ELF-1 (cell line): Measurements from ENCODE around the gene RBM10.
"Not testable (repeated sequence)": the region's sequence is repeated elsewhere in the genome, so short reads cannot be mapped to it uniquely, and the experiment has no call there.

Experiments
- DNase-seq: peaks from one replicate; pipeline ENCODE4 v3.0.0-alpha.2; 2016; ENCODE audit warnings: low read depth, low spot score

RBM10 gene

GRCh38 chrX:47144626-47145394, at the start of gene RBM10, which contains the start of gene NDUFB11:
Gene RBM10 (plus strand): TSS chrX:47145221. CDS start chrX:47147482, 2,261 bp downstream.
Gene NDUFB11 (minus strand): TSS chrX:47144702. CDS start chrX:47144679, 23 bp downstream.
- DNase-seq, result peak; percentile 99

GRCh38 chrX:47097018-47097417, 48.0 kb upstream of the RBM10 start:
- no peak for DNase-seq

DNA sequence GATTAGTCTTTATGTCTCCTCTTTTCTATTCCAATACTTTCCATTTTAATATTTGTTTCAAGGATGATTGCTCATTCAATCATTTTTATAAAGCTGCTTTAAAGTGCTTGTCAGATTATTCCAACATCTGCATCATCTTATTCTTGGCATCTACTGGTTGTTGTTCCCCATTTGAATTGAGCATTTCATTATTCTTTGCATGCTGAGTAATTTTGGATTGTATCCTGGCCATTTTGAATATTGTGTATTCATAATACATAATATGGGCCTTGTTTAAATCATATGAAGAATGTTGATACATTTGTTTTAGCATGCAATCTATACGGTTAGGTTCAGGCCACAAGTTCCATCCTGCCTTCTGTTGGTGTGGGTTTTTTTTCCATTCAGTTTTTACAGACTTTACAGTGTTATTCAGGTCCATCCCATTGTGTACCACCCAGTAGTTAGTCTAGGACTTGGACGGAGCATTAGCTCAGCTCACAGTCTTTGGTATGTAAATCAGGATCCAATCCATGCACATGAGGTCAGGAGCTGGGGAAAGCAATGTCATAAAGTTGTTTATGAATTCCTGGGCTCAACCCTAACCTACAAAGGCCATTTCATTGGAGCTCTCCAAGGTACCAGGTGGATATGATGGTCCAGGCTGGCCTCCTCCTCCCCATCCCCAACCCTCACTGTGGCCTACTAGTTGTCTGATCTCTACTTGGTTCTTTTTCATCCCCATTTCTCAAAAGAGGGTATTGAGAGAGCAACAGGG, 46.5 kb upstream of the RBM10 start:
- no peak for DNase-seq

DNA sequence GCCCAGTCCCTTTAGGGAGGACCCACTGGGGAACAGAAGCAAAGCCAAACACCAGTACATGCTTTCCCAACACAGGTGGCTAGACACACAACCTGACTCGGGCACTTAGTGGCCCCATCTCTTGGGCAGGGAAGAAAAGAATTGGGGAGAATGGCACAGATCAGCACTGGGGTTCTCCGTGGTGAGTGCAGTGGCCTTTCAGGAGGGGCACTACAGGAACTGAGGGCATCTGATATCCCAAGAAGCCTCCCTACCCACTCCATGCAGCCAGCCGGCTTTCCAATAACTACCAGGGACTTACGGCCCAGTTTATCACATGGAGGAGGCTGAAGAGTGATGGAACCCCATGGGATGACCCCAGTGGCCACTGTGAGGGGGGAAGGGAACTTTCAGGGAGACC, 43.8 kb upstream of the RBM10 start:
- DNase-seq, result no peak

DNA sequence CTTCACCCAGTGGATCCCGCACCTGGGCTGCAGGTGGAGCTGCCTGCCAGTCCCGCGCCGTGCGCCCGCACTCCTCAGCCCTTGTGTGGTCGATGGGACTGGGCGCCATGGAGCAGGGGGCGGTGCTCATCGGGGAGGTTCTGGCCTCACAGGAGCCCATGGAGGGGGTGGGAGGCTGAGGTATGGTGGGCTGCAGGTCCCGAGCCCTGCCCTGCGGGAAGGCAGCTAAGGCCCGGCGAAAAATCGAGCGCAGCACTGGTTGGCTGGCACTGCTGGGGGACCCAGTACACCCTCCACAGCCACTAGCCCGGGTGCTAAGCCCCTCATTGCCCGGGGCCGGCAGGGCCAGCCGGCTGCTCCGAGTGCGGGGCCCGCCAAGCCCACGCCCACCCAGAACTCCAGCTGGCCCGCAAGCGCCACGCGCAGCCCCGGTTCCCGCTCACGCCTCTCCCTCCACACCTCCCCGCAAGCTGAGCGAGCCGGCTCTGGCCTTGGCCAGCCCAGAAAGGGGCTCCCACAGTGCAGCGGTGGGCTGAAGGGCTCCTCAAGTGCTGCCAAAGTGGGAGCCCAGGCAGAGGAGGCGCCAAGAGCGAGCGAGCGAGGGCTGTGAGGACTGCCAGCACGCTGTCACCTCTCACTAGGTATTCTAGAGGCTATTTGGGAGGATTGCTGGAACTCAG, 33.9 kb upstream of the RBM10 start:
- DNase-seq, result not testable (repeated sequence)

DNA sequence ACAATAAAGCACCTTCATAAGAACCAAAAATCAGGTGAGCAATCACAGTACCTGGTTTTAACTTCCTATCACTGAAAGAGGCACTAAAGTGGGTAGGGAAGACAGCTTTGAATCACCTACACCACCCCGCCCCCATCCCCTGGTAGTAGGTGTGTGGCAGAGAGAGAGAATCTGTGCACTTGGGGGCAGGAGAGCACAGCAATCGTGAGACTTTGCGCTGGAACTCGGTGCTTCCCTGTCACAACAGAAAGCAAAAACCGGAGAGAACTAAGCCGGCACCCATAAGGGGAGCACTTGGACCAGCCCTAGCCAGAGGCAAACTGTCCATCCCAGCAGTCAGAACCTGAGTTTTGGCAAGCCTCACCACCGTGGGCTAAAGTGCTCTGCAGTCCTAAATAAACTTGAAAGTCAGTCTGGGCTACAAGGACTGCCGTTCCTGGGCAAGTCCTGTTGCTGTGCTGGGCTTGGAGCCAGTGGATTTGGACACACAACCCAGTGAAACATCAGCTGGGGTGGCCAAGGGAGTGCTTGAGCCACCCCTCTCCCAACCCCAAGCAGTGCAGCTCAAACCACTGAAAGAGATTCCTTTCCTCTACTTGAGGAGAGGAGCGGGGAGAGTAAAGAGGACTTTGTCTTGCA, 32.6 kb upstream of the RBM10 start:
- peak; percentile 57 for DNase-seq

DNA sequence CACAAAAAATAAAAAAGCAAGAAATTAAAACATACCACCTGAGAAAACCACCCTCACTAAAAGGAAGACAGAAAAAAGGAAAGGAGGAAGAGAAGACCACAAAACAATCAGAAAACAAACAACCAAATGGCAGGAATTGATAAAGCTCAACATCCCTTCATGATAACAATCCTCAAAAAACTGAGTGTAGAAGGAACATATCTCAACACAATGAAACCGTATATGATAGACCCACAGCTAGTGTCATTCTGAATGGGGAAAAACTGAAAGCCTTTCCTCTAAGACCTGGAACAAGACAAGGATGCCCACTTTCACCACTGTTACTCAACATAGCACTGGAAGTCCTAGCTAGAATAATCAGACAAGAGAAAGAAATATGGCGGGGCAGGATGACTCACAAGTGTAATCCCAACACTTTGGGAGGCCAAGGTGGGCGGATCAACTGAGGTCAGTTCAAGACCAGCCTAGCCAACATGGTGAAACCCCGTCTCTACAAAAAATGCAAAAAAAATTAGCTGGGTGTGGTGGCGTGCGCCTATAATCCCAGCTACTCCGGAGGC, 28.4 kb upstream of the RBM10 start:
- not testable (repeated sequence) for DNase-seq

GRCh38 chrX:47124466-47124865, 20.6 kb upstream of the RBM10 start:
- DNase-seq, result not testable (repeated sequence)

- peak; percentile 99 for DNase-seq
Observed at GRCh38 chrX:47129157-47129898, 15.7 kb upstream of the RBM10 start.

DNA sequence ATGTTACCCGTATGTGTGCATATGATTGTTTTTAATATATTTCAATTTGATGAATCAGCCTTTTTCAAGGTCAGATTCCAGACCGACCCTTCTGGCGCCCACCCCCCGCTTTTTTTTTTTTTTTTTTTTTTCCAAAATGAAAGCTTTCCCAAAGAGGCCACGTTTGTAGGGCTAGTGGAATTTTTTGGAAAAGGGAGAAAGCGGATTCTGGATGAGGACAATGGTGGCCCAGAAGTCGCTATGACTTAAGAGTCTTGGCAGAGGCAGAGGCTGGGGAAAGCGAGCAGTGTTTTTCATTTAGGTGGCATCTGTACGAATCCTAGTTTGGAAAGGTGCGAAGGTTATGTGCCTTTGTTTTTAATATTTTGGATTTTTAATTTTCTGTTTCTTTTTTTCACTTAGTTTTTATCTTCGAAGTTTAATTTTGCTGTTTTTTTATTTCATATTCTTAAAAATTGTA, 15.1 kb upstream of the RBM10 start:
- no peak for DNase-seq

DNA sequence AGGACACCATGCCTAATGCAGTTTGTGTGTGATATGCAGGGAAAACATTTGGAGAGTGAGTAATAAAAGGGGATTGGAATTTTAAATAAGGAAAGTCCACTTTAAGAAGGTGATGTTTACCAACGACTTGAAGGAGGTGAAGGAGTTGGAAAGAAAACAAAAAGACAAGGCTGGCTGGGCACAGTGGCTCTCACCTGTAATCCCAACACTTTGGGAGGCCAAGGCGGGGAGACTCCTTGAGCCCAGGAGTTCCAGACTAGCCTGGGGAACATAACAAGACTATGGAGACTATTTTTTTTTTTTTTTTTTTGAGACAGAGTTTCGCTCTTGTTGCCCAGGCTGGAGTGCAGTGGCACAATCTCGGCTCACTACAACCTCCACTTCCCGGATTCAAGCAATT, 11.5 kb upstream of the RBM10 start:
- no peak for DNase-seq

DNA sequence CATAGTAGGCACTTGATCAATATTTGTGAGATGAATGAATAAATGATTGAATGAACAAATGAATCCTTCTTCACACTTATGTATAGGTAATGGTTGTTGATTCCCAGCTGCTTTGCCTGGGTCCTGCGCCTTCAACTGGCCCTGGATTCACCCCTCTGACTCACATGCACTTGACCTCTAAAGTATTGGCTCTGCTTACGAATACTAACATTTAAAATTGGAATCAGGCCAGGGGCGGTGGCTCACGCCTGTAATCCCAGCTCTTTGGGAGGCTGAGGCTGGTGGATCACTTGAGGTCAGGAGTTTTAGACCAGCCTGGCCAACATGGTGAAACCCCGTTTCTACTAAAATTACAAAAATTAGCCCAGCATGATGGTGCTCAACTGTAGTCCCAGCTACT, 9.4 kb upstream of the RBM10 start:
- DNase-seq, result not testable (repeated sequence)

DNA sequence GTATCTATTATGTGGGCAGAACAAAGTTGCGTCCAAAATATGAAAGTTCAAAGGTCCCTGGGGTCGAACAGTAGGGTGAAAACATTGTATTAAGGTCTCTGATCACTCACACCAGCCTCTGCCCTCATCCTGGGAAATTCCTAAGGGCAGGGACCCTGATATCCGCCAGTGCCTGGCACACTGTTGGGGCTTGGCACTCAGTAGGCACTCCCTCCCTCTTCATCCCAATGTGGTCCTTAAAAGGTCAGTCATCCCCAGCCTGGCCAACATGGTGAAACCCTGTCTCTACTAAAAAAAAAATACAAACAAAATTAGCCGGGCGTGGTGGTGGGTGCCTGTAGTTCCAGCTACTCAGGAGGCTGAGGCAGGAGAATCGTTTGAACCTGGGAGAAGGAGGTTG, 6.8 kb upstream of the RBM10 start:
- DNase-seq, result no peak

- no peak for DNase-seq
Observed at GRCh38 chrX:47143894-47144625, 961 bp upstream of the RBM10 start.

- no peak for DNase-seq
Observed at GRCh38 chrX:47145395-47146120, 537 bp downstream of the RBM10 start.

DNA sequence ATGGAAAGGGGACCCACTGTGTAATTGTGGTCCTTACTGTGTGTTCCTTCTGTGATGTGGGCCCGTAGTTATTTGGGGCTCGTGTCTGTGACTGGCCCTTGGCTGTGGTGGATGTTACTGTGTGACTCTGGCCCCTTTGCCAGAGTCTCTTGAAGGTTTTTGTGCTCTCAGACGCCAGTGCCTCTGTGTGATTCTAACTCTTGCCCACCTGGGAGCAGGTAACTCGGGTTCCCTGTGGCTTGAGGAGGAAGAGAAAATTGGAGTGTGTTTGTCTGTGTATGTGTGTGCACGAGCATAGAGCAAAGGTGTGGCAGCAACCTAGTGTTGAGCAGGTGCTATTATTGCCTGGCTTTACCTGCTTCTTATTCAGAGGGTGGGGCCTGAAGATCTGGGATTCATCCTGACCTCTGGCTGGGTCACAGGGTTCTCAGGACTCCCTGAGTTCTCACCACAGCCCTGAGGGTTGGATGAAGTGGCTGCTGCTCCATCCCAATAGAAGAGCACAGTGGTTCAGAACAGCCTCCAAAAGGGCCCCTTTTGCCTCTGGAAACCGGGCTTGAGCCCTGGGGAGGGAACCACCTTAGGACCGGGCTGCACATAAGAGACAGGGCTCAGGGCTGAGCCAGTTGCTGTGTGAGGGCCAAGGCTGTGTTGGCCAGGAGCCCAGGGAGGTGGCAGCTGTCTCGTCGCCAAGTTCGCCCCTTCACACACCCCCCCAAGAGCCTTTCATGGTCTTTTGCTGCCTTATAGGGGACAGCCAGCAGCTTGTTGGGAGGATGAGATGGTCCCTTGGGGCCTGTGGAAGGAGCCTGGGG, 1.3 kb downstream of the RBM10 start:
- DNase-seq, result peak; percentile 32

DNA sequence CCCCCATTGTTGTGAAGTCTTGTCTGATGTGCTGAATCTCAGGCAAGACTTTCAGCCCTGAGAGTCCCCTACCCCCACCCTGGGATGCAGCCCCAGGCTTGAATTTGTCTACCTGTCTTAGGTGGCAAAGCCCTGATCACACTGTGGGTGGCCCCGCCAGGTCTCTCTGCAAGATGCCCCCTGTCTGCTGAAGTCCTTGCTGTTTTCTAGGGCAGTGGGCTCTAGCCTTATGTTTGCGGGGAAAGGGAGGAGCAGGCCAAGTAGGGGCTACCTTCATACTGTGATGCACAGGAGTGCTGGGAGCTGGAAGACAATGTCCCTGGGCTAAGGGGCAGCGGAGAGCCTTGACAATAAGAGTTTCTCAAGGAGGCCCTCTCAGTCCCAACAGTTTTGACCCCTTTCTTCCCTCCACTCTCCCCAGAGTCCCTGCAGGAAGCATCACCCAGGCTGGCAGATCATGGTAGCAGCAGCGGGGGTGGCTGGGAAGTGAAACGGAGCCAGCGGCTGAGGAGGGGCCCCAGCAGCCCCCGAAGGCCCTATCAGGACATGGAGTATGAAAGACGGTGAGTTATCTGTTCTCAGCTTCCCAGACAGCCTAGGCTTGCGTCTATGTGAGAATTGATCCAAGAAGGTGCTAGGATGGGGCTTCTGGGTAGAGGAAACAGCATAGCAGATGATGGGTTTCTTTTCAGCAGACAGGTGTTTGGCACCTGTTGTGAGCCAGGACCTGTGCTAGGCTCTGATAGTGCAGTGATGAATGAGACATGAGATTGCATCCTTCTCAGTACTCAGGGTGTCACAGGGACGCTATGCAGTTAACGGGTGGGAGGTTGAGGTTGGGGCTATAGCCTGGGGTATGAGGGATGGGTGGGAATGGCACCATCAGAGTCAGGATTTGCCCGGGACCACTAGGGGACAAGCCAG, 2.2 kb downstream of the RBM10 start:
- peak; percentile 31 for DNase-seq
